G401.6 (cell line): Measurements from ENCODE around the gene TICRR.

Experiments
- FAIRE-seq: peaks from 2 replicates; lab custom pipeline; 2012; peaks lifted over from hg19 to GRCh38; lab: Jason Lieb, UNC

The TICRR gene

GRCh38 chr15:89672221-89673164 lies 97.2 kb downstream of the TICRR start:
- FAIRE-seq: no peak

DNA sequence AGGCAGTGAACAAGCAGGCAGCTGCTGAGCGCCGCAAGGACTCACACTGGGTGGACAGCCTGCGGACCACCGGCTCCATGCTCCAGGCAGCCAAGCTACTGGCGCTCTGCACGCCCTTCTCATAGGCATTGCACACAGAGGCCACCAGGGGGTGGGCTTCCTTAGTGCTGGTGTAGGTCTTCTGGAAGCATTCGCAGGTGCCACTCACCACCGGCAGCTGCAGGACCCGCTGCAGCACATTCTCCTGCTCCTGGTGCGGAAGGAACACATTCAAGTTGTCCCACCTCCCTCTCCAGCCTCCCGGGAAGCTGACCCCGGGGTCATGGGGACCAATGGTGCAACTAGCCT lies 97.9 kb downstream of the TICRR start:
- no peak for FAIRE-seq

DNA sequence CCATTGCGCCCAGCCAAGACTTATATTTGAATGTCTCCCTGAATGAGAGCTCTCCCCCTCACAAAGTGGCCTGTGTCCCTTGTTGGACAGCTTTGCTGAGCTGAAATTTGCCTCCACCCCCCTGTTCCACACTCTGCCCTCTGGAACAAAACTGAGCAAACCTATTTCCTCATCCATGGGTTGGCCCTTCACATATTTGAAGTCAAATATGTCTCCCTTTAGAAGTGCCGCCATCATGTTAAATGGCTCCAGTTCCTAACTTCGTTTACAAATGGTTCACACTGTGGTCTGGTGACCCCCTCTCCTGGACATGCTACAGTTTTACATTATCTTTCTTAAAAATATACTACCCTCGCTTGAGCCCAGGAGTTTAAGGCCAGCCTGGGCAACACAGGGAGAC lies 99.3 kb downstream of the TICRR start:
- FAIRE-seq: no peak

DNA sequence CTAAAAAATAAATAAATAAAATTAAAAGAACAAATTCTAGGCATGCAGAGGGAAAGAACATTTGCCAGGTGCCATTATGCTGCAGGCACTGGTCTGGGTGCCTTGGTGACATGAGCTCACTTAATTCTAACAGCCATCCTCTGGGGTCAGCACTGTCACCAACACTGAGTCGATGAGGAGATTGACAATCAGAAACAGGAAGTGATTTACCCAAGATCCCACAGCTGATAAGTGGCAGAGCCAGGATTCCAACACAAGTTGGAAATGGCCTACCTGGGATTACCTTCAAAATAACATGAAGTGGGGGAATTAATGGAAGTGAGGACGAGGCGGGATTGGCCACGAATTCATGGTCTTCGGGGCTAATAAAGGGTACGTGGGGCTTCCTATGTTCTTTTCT lies 100.3 kb downstream of the TICRR start:
- FAIRE-seq: no peak

GRCh38 chr15:89677381-89677780 lies 102.1 kb downstream of the TICRR start:
- FAIRE-seq: no peak
